Measurements from ENCODE around the gene G6PC1. TPM values are rescaled to one million over a fixed set of nuclear protein-coding genes. Genes with fewer than 3 reads are reported as not detected.

Gene G6PC1
- total and polyA plus RNA-seq, 2 of the 13 experiments (the other 11 are each of a cell fraction or from before 2014, with no cell fraction given), result 1.7 to 37.9 TPM

GRCh38 chr17:42865638-42866094, 34.9 kb upstream of the G6PC1 start (continued):
- TF ChIP-seq E2F2 (CRISPR knock-in tag; IDR thresholded peaks at IDR 0.05; ENCODE audit: borderline replicate concordance) (no peak), ZBTB1 (CRISPR knock-in tag; IDR thresholded peaks at IDR 0.05; ENCODE audit: borderline replicate concordance) (no peak), ETS1 (CRISPR knock-in tag; IDR thresholded peaks at IDR 0.05) (no peak), CEBPZ (IDR thresholded peaks at IDR 0.05; ENCODE audit: low read length) (no peak), ZNF414 (CRISPR knock-in tag; IDR thresholded peaks at IDR 0.05) (peak; percentile 73; the same call in 1 of the 2 replicates), DNMT1 (CRISPR knock-in tag; IDR thresholded peaks at IDR 0.05) (0 out of 2 replicates have a peak, but pooled peaks have one; percentile 58), ZNF143 (CRISPR knock-in tag; IDR thresholded peaks at IDR 0.05) (no peak), ZNF678 (CRISPR knock-in tag; IDR thresholded peaks at IDR 0.05) (no peak), AHR (CRISPR knock-in tag; IDR thresholded peaks at IDR 0.05) (no peak), TFDP2 (CRISPR knock-in tag; IDR thresholded peaks at IDR 0.05) (0 out of 2 replicates have a peak, but pooled peaks have one; percentile 22), ZFP36L2 (CRISPR knock-in tag; IDR thresholded peaks at IDR 0.05) (no peak), ZFP91 (CRISPR knock-in tag; IDR thresholded peaks at IDR 0.05; ENCODE audit: borderline replicate concordance) (no peak), REST (IDR thresholded peaks at IDR 0.05; ENCODE audit: borderline replicate concordance in 1 of 2, low read depth in 1 of 2, low read length in 2 of 2) (0 out of 4 replicates have a peak, but pooled peaks of 1 of the 2 experiments have one; percentile 26), ZNF10 (CRISPR knock-in tag; IDR thresholded peaks at IDR 0.05; ENCODE audit: borderline replicate concordance, low read depth) (no peak)

Measured in HepG2 (cell line).